Measurements from ENCODE around the gene LMTK3.

GRCh38 chr19:48451624-48452023 lies 60.0 kb downstream of the LMTK3 start:
- no peak for TF ChIP-seq CTCF (IDR thresholded peaks at IDR 0.05)
- no peak for TF ChIP-seq REST (IDR thresholded peaks at IDR 0.05; ENCODE audit: insufficient read depth in 1 of 2, low read depth in 2 of 2, low read length in 1 of 2)
